ENCODE results near the gene TDRD7.

TDRD7 gene

GRCh38 chr9:97529363-97530076 lies 117.6 kb downstream of the TDRD7 start:
- DNase-seq = no peak

- no peak for DNase-seq
These were observed 120.0 kb downstream of the TDRD7 start for GRCh38 chr9:97531888-97532376.

GRCh38 chr9:97534185-97534584 lies 122.3 kb downstream of the TDRD7 start:
- DNase-seq = no peak

- no peak for DNase-seq
These were observed 123.2 kb downstream of the TDRD7 start for GRCh38 chr9:97534961-97535594.

GRCh38 chr9:97535771-97536170 lies 123.9 kb downstream of the TDRD7 start:
- no peak for DNase-seq

DNA sequence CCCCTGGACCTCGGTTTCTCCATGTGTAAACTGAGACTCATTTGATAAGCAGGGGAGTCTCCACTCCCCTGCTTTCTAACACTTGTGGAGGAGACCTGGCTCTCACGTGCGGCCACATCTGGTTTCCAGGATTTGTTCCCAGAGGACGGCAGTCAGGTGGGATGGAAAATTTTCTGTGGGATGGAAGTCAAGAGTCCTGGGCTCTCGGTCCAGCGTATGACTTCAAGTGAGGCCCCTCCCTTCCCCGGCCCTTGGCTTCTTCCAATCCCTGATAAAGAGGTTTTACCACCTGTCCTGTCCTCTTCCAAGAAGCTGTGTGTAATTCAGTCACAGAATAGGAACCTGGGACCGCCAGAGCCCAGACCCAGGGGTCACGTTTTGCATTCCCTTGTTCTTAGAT lies 124.6 kb downstream of the TDRD7 start:
- DNase-seq = no peak

DNA sequence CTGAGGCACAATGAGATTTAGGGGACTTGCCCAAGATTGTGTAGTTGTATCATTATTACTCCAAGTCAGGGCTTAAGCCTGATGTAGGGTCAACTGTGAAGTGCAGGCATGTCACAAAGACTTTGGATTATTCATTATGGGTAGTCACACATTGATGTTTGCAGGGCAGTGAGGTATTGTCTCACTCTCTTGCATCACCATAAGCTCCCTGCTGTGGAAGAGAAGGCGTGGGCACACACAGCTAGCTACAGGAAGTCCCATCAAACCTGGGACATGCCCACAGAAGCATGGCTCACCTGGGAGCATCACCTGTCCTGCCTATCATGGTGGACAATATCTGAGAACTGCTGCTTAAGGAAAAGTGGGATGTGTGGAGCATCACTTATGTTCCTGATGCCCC lies 131.7 kb downstream of the TDRD7 start:
- DNase-seq = no peak

GRCh38 chr9:97545486-97545885 lies 133.6 kb downstream of the TDRD7 start:
- DNase-seq = no peak
